A549 (cell line): Measurements from ENCODE around the gene UBE2D1. TPM values are rescaled to one million over a fixed set of nuclear protein-coding genes. Genes with fewer than 3 reads are reported as not detected.

Experiments used
- ATAC-seq, 2 experiments: fragments of 200-7000 bp in 1 of 2; fragments of >200 bp in 1 of 2; cut with Nextera tagmentation in 1 of 2; cut with Tn5 transposase in 1 of 2; 3 replicates each; pipeline versions ENCODE4 v1.8.0 to v1.9.1; 2018 to 2020; ENCODE audit warnings: mild to moderate bottlenecking in 1 of 2, moderate library complexity in 1 of 2
- CTCF ChIA-PET: fragments of 300-600 bp; sonication (Branson Sonifier 250); formaldehyde crosslinking; extraction: SDS; loops from one replicate; lab custom pipeline; 2021; ENCODE audit warnings: antibody characterized with exemption, inconsistent platforms; lab: Yijun Ruan, JAX
- POLR2A ChIA-PET: fragments of 350-600 bp; formaldehyde crosslinking; extraction: SDS; loops from one replicate; lab custom pipeline; 2021; ENCODE audit warnings: antibody characterized with exemption, inconsistent platforms; lab: Yijun Ruan, JAX
- DNase-seq, 2 experiments: peaks; one replicate each; pipeline versions ENCODE4 v3.0.0 to v3.0.0-alpha.2; 2011 to 2016; ENCODE audit warnings: low read depth in 1 of 2, low spot score in 1 of 2
- FAIRE-seq: peaks from 2 replicates; lab custom pipeline; 2011; peaks lifted over from hg19 to GRCh38; lab: Jason Lieb, UNC
- H3K27ac ChIP-seq, 2 experiments: fragments of >200 bp; sonication (Bioruptor Twin); formaldehyde crosslinking; 3 replicates each; pipeline ENCODE4 v1.5.1; 2016 to 2017
- H3K4me1 ChIP-seq: fragments of >200 bp; sonication (Bioruptor Twin); formaldehyde crosslinking; 3 replicates; pipeline ENCODE4 v1.6.1; 2016
- H3K4me2 ChIP-seq: fragments of >200 bp; sonication (Bioruptor Twin); formaldehyde crosslinking; 3 replicates; pipeline ENCODE4 v1.6.1; 2016
- H3K4me3 ChIP-seq: fragments of >200 bp; sonication (Bioruptor Twin); formaldehyde crosslinking; 3 replicates; pipeline ENCODE4 v1.5.1; 2016
- H3K9me3 ChIP-seq: fragments of >200 bp; sonication (Bioruptor Twin); formaldehyde crosslinking; 3 replicates; pipeline ENCODE4 v1.6.1; 2016
- ATOH8 ChIP-seq: fragments of 250-450 bp; sonication (Bioruptor Pico); IDR thresholded peaks from 2 replicates; pipeline ENCODE4 v1.5.0; 2020; ENCODE audit warnings: low read depth, mild to moderate bottlenecking, moderate library complexity
- BCL3 ChIP-seq: fragments of >200 bp; sonication (Bioruptor Twin); formaldehyde crosslinking; IDR thresholded peaks from 3 replicates; pipeline ENCODE4 v1.6.1; 2016
- BHLHE40 ChIP-seq: IDR thresholded peaks from 2 replicates; pipeline ENCODE4 v1.6.1; 2012; ENCODE audit warnings: low read depth, low read length, inconsistent platforms
- CBX2 ChIP-seq: fragments of 200-600 bp; sonication (generic); IDR thresholded peaks from 2 replicates; pipeline ENCODE4 v1.6.1; 2016; ENCODE audit warnings: low read depth, mild to moderate bottlenecking, borderline replicate concordance
- CHD2 ChIP-seq: fragments of 150-350 bp; IDR thresholded peaks from 2 replicates; pipeline ENCODE4 v1.6.1; 2014; ENCODE audit warnings: low read length; ENCODE audit not compliant: partially characterized antibody
- CTCF ChIP-seq: fragments of >200 bp; sonication (Bioruptor Twin); formaldehyde crosslinking; IDR thresholded peaks from 3 replicates; pipeline ENCODE4 v1.5.1; 2016
- EP300 ChIP-seq, 2 experiments: fragments of >200 bp; sonication (Bioruptor Twin); formaldehyde crosslinking; IDR thresholded peaks; 2 replicates in 1 of 2; 3 replicates in 1 of 2; pipeline ENCODE4 v1.6.1; 2016 to 2017
- FOSB ChIP-seq: fragments of 250-450 bp; sonication (Bioruptor Pico); IDR thresholded peaks from 2 replicates; pipeline ENCODE4 v1.5.0; 2020; ENCODE audit warnings: mild to moderate bottlenecking, moderate library complexity
- HOXA7 ChIP-seq: fragments of 250-450 bp; sonication (Bioruptor Pico); IDR thresholded peaks from 2 replicates; pipeline ENCODE4 v1.5.0; 2020; ENCODE audit warnings: mild to moderate bottlenecking, moderate library complexity
- HOXB13 ChIP-seq: fragments of 250-450 bp; sonication (Bioruptor Pico); IDR thresholded peaks from 2 replicates; pipeline ENCODE4 v1.5.0; 2020; ENCODE audit warnings: low read depth, mild to moderate bottlenecking, moderate library complexity
- HOXB5 ChIP-seq: fragments of 250-450 bp; sonication (Bioruptor Pico); IDR thresholded peaks from 2 replicates; pipeline ENCODE4 v1.5.0; 2020; ENCODE audit warnings: mild to moderate bottlenecking, moderate library complexity
- JUN ChIP-seq, 2 experiments: fragments of >200 bp; sonication (Bioruptor Twin); formaldehyde crosslinking; IDR thresholded peaks; 2 replicates in 1 of 2; 3 replicates in 1 of 2; pipeline ENCODE4 v1.6.1; 2016 to 2017
- JUNB ChIP-seq: fragments of >200 bp; sonication (Bioruptor Twin); formaldehyde crosslinking; IDR thresholded peaks from 2 replicates; pipeline ENCODE4 v1.6.1; 2016
- KDM1A ChIP-seq: fragments of 200-600 bp; sonication (generic); IDR thresholded peaks from 2 replicates; pipeline ENCODE4 v1.6.1; 2016; ENCODE audit warnings: low read depth, mild to moderate bottlenecking
- MAX ChIP-seq: IDR thresholded peaks from 2 replicates; pipeline ENCODE4 v1.6.1; 2012
- MAZ ChIP-seq: fragments of 150-350 bp; IDR thresholded peaks from 2 replicates; pipeline ENCODE4 v1.6.1; 2014; ENCODE audit warnings: antibody characterized with exemption, low read depth, low read length, borderline replicate concordance
- MYC ChIP-seq: IDR thresholded peaks from 2 replicates; pipeline ENCODE4 v1.6.1; 2012; ENCODE audit warnings: mild to moderate bottlenecking, inconsistent platforms, low read length, improper control_type of control experiment, borderline replicate concordance
- NR3C1 ChIP-seq: fragments of >200 bp; sonication (Bioruptor Twin); formaldehyde crosslinking; IDR thresholded peaks from 3 replicates; pipeline ENCODE4 v1.6.1; 2017
- POLR2A ChIP-seq: IDR thresholded peaks from 2 replicates; pipeline ENCODE4 v1.6.1; 2012; ENCODE audit warnings: mild to moderate bottlenecking, low read length
- RAD21 ChIP-seq, 2 experiments: fragments of >200 bp in 1 of 2; sonication (Bioruptor Twin) in 1 of 2; formaldehyde crosslinking in 1 of 2; IDR thresholded peaks in 1 of 2; conservative IDR thresholded peaks in 1 of 2; 2 replicates in 1 of 2; 3 replicates in 1 of 2; pipeline ENCODE4 v1.6.1; 2012 to 2018; ENCODE audit warnings: inconsistent platforms in 1 of 2
- REST ChIP-seq: fragments of 200-600 bp; sonication (generic); IDR thresholded peaks from 2 replicates; pipeline ENCODE4 v1.6.1; 2016; ENCODE audit warnings: antibody characterized with exemption, mild to moderate bottlenecking, moderate library complexity
- RFX5 ChIP-seq: fragments of 450-650 bp; IDR thresholded peaks from 2 replicates; pipeline ENCODE4 v1.7.1; 2014; ENCODE audit warnings: antibody characterized with exemption, mild to moderate bottlenecking, moderate library complexity
- RNF2 ChIP-seq: fragments of 200-600 bp; sonication (generic); IDR thresholded peaks from 2 replicates; pipeline ENCODE4 v1.6.1; 2016; ENCODE audit warnings: low read depth, mild to moderate bottlenecking, antibody characterized with exemption, moderate library complexity, borderline replicate concordance
- SREBF2 ChIP-seq: fragments of 450-650 bp; IDR thresholded peaks from 2 replicates; pipeline ENCODE4 v1.6.1; 2014; ENCODE audit warnings: mild to moderate bottlenecking, moderate library complexity
- TP53 ChIP-seq: fragments of 250-450 bp; sonication (Bioruptor Pico); IDR thresholded peaks from 2 replicates; pipeline ENCODE4 v1.5.0; 2021; ENCODE audit warnings: mild to moderate bottlenecking, moderate library complexity
- USF2 ChIP-seq: fragments of 450-650 bp; IDR thresholded peaks from 2 replicates; pipeline ENCODE4 v1.6.1; 2014; ENCODE audit warnings: antibody characterized with exemption
- ZFP36 ChIP-seq: fragments of 450-650 bp; IDR thresholded peaks from 2 replicates; pipeline ENCODE4 v1.6.1; 2014; ENCODE audit warnings: borderline replicate concordance; ENCODE audit not compliant: partially characterized antibody
- ZSCAN20 ChIP-seq: fragments of 250-450 bp; sonication (Bioruptor Pico); IDR thresholded peaks from 2 replicates; pipeline ENCODE4 v1.8.0; 2022; ENCODE audit warnings: mild to moderate bottlenecking, moderate library complexity
- WGBS: methylation state at CpG from one replicate; pipeline ENCODE4 v1.1.6; 2017; ENCODE audit errors: missing lambda C conversion rate; 5-methylcytosine and 5-hydroxymethylcytosine counted together
- polyA plus RNA-seq, 4 experiments: library from polyadenylated mRNA; depleted of rRNA in 3 of 4; stranded (reverse); fragments of >200 nt; fragmentation: RNase III in 1 of 4; extraction: RNeasy Plus Mini Kit Qiagen cat#74134 plus additional on column Dnase treatment in 1 of 4; gene quantifications; 2 replicates in 3 of 4; 3 replicates in 1 of 4; pipeline ENCODE4 v1.2.3, GENCODE V29; 2011 to 2017

UBE2D1 gene
- polyA plus RNA-seq, 2 of the 4 experiments (the other 2 are of a cell fraction), result 18.1 to 40.5 TPM

GRCh38 chr10:58396057-58396456 is 61.3 kb downstream of the UBE2D1 start:
- no peak for DNase-seq
- H3K4me3 ChIP-seq, result no peak overlapping the region
- ChIA-PET POLR2A (interaction anchor here (1.1 kb wide), 1 partner anchor 11 kb away, joined by 3 read pairs; the partner anchor contains the start of gene TFAM), CTCF (interaction anchor here (2.2 kb wide), 1 partner anchor 11 kb away, joined by 7 read pairs; the partner anchor contains the start of gene TFAM)
- no peak for FAIRE-seq
- no peak for ATAC-seq
- 0 out of 3 replicates have a peak, but pooled peaks cover 4% of the 10 kb centered on the region for H3K4me1 ChIP-seq
- no peaks in the 10 kb centered on the region for H3K9me3 ChIP-seq
- no peak for TF ChIP-seq CHD2
- TF ChIP-seq CTCF, result no peak
- TF ChIP-seq ZFP36, result no peak
- TF ChIP-seq JUN (IDR thresholded peaks at IDR 0.05), result no peak
- TF ChIP-seq USF2, result no peak
- no peak for TF ChIP-seq MAX
- no peak for TF ChIP-seq HOXB13 (CRISPR knock-in tag)
- TF ChIP-seq NR3C1, result no peak
- TF ChIP-seq RFX5, result no peak
- no peak for TF ChIP-seq JUNB
- TF ChIP-seq ATOH8 (CRISPR knock-in tag), result no peak
- TF ChIP-seq EP300 (IDR thresholded peaks at IDR 0.05), result no peak
- TF ChIP-seq REST, result no peak
- TF ChIP-seq HOXB5, result no peak
- no peak for TF ChIP-seq MYC
- no peak for TF ChIP-seq ZSCAN20
- no peak for TF ChIP-seq FOSB (CRISPR knock-in tag)
- no peak for TF ChIP-seq RAD21 (conservative IDR thresholded peaks at IDR 0.05 in 1 of 2, IDR thresholded peaks at IDR 0.05 in 1 of 2)
- no peak overlapping the region for H3K4me2 ChIP-seq
- no peak overlapping the region for H3K27ac ChIP-seq

- H3K9me3 ChIP-seq, result no peaks in the 10 kb centered on the region
- POLR2A ChIA-PET, result interaction anchor here (0.6 kb wide), 1 partner anchor 124 kb away, joined by 3 read pairs; no protein-coding TSS in a partner anchor
- TF ChIP-seq HOXA7 (CRISPR knock-in tag), result no peak
- TF ChIP-seq ZFP36, result no peak
- TF ChIP-seq RNF2, result no peak
- TF ChIP-seq MAZ, result no peak
- TF ChIP-seq BCL3, result no peak
- no peak for TF ChIP-seq KDM1A
- no peak for TF ChIP-seq CBX2
- no peak for TF ChIP-seq NR3C1
- TF ChIP-seq CTCF, result no peak
- TF ChIP-seq TP53 (CRISPR knock-in tag), result no peak
- no peak for TF ChIP-seq POLR2A
- TF ChIP-seq SREBF2, result no peak
- TF ChIP-seq BHLHE40, result no peak
Observed at GRCh38 chr10:58397830-58398229, 63.0 kb downstream of the UBE2D1 start.

More at GRCh38 chr10:58397830-58398229, 63.0 kb downstream of the UBE2D1 start:
- Histone ChIP-seq H3K27ac (no peak overlapping the region), H3K4me1 (0 out of 3 replicates have a peak, but pooled peaks cover 4% of the 10 kb centered on the region), H3K4me3 (no peak overlapping the region), H3K4me2 (no peak overlapping the region)
- ATAC-seq (no peak), FAIRE-seq (no peak), DNase-seq (no peak)
- CTCF ChIA-PET, result interaction anchor here (1.3 kb wide), 1 partner anchor 12 kb away, joined by 3 read pairs; no protein-coding TSS in a partner anchor
- WGBS, result 96% methylated on average over 3 of the region's 3 CpGs
